AG09309 (cell line): Measurements from ENCODE around the gene TUBB1.

Experiments
- DNase-seq: peaks from one replicate; pipeline ENCODE4 v3.0.0-alpha.2; 2010; ENCODE audit warnings: low read depth
- H3K4me3 ChIP-seq: 2 replicates; pipeline ENCODE4 v1.5.1; 2011; ENCODE audit warnings: mild to moderate bottlenecking, low read depth, low read length, moderate library complexity; ENCODE audit not compliant: control insufficient read depth
- TF ChIP-seq, protein P1 (sequence below): IDR thresholded peaks from 2 replicates; pipeline ENCODE4 v1.5.1; 2011; ENCODE audit warnings: mild to moderate bottlenecking, low read depth, low read length, inconsistent platforms; ENCODE audit not compliant: insufficient read depth, control insufficient read depth; ENCODE audit errors: missing control alignments

TUBB1 gene

DNA sequence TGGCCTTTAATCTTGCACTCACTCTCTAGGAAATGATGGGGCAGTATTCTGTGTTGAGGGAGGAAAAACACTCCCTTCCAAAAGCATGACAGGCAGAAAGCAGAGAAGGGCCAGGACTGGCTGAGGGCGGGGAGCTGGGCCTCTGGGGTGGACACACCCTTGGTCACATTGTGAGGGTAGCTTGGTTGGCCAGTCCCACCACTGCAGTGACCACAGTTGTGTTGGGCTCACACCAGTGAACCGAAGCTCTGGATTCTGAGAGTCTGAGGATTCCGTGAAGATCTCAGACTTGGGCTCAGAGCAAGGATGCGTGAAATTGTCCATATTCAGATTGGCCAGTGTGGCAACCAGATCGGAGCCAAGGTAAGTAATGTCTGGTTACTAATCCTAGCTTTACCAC is at the start of gene TUBB1:
TSS of gene TUBB1 (plus strand) at position 213 of the 400 bp plus-strand sequence. CDS start at position 307, 94 bp downstream.
- H3K4me3 ChIP-seq: no peak within 1 kb of the TSS
- DNase-seq: no peak
- TF ChIP-seq, protein P1, sequence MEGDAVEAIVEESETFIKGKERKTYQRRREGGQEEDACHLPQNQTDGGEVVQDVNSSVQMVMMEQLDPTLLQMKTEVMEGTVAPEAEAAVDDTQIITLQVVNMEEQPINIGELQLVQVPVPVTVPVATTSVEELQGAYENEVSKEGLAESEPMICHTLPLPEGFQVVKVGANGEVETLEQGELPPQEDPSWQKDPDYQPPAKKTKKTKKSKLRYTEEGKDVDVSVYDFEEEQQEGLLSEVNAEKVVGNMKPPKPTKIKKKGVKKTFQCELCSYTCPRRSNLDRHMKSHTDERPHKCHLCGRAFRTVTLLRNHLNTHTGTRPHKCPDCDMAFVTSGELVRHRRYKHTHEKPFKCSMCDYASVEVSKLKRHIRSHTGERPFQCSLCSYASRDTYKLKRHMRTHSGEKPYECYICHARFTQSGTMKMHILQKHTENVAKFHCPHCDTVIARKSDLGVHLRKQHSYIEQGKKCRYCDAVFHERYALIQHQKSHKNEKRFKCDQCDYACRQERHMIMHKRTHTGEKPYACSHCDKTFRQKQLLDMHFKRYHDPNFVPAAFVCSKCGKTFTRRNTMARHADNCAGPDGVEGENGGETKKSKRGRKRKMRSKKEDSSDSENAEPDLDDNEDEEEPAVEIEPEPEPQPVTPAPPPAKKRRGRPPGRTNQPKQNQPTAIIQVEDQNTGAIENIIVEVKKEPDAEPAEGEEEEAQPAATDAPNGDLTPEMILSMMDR: no peak

DNA sequence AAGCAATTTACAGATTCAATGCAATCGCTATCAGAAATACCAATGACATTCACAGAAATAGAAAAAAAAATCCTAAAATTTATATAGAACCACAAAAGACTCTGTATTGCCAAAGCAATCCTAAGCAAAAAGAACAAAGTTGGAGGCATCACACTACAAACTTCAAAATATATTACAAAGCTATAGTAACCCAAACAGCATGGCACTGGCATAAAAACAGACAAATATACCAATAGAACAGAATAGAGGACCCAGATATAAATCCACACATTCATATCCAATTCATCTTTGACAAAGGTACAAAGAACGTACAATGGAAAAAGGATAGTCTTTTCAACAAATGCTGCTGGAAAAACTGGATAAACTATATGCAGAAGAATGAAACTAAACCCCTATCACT is 49.8 kb upstream of the TUBB1 start:
- H3K4me3 ChIP-seq: no peak overlapping the region
- TF ChIP-seq, protein P1: no peak
- DNase-seq: no peak

GRCh38 chr20:58970146-58970545 is 49.1 kb upstream of the TUBB1 start:
- DNase-seq: no peak
- no peak overlapping the region for H3K4me3 ChIP-seq
- TF ChIP-seq, protein P1: no peak

DNA sequence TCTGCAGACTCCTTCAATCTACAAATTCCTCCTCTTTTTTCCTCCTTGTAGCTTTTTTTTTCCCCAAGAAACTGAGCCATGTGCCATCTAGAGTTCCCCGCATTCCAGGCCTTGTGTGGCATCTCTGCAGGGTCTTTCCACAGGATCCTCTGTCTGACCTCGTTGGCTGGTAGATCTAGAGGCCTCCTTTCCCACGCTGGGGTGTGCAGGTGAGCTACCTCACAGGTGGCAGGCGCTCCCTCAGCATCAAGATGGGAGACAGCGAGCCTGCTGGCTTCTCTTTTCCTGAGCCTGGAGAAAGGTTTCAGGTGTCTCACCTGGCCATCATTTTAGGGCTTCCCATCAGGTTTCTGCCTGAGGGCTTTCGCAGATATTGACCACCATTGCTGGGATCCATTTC is 47.8 kb upstream of the TUBB1 start:
- DNase-seq: no peak
- TF ChIP-seq, protein P1: no peak

DNA sequence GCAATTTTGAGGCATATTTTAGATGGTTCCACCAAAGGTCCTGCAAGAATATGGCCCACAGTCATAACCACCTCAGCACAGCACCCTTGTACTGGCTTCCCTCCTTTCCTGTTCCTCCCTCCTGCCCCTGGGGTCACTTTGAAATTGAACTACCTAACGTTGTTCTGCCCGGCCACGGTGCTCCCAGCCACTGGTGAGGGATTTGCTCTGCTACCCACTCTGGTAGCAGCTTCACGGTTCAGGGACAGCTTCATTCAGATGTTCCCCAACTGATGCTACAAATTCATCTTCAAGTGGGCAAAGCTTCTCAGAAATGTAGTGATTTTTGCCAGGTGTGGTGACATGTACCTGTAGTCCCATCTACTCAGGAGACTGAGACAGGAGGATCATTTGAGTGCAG is 46.0 kb upstream of the TUBB1 start:
- no peak overlapping the region for H3K4me3 ChIP-seq
- no peak for DNase-seq
- TF ChIP-seq, protein P1: no peak

More for the DNA sequence above, 47.8 kb upstream of the TUBB1 start:
- no peak overlapping the region for H3K4me3 ChIP-seq

GRCh38 chr20:58973866-58974265 is 45.4 kb upstream of the TUBB1 start:
- no peak overlapping the region for H3K4me3 ChIP-seq
- no peak for DNase-seq
- TF ChIP-seq, protein P1: no peak

DNA sequence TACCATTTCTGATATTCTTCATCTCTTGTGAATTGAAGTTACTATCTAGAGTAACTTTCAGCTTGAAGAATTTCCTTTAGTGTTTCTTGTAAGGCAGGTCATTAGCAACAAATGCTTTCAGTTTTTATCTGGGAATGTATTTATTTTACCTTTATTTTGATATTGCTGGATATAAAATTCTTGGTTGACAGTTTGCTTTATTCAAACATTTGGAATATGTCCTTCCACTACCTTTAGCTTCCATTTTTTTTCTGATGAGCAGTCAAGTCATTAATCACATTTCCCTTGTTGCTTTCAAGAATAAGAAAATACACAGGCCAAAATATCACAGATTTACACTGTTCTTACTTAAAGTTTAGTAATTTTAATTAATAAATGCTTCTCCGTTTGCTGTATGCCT is 43.9 kb upstream of the TUBB1 start:
- TF ChIP-seq, protein P1: no peak
- H3K4me3 ChIP-seq: no peak overlapping the region
- no peak for DNase-seq
